AG04449 (cell line): ENCODE results near the gene BAIAP2.

Experiments used
- CTCF ChIA-PET: fragments of 350-600 bp; formaldehyde crosslinking; extraction: SDS; loops from one replicate; lab custom pipeline; 2021; ENCODE audit warnings: antibody characterized with exemption; lab: Yijun Ruan, JAX
- POLR2A ChIA-PET: fragments of 400-600, 350-600 bp; formaldehyde crosslinking; extraction: SDS; loops from one replicate; lab custom pipeline; 2020; ENCODE audit warnings: antibody characterized with exemption, inconsistent platforms; lab: Yijun Ruan, JAX
- DNase-seq: peaks from one replicate; pipeline ENCODE4 v3.0.0-alpha.2; 2010; ENCODE audit warnings: low read depth, low spot score
- H3K4me3 ChIP-seq: 2 replicates; pipeline ENCODE4 v1.5.1; 2011; ENCODE audit warnings: low read depth, mild to moderate bottlenecking, control low read depth, low read length
- CTCF ChIP-seq: IDR thresholded peaks from one replicate; pipeline ENCODE4 v1.5.1; 2011; ENCODE audit warnings: mild to moderate bottlenecking, moderate library complexity, low read length, control low read depth, inconsistent platforms; ENCODE audit not compliant: insufficient read depth; ENCODE audit errors: missing control alignments

The BAIAP2 gene

DNA sequence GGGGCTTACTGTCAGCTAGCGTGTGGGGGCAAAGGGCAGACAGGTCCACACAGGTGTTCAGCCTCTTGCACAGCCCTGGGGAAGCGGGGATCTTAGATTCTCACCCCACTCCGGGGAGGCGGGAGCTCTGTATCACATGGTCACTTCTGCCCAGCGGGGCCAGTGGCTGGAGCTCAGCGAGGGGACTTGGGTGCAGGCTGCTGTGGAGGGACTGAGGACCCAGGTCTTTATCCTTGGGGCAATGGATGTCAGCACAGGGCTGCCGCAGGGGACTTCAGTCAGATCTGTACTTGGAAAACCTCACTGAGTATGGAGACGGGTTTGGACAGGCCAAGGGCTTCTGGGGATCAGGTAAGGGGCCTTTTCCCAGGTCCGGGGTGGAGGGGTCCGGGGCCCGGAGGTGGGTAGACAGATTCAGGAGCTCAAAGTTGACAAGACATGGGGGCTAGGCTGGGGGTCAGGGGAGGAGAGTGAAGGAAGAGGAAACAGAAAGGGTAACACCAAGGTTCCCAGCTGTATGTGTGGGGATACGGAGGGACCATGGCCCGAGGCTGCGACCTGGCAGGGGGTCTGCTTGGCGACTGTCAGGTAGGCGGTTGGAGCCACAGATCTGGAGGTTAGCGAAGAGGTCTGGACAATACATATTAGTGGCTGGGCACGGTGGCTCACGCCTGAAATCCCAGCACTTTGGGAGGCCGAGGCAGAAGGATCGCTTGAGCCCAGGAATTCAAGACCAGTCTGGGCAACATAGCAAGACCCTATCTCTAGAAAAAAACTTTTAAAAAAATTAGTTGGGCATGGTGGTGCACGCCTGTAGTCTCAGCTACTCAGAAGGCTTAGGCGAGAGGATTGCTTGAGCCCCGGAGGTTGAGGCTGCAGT lies 15.1 kb upstream of the BAIAP2 start:
- no peak for DNase-seq
- POLR2A ChIA-PET = no interaction called here
- CTCF ChIA-PET = interaction anchor here (0.9 to 7.8 kb wide), 8 partner anchors 8 to 181 kb away, joined by 3 to 178 read pairs (median 10); no protein-coding TSS in a partner anchor
- no peak overlapping the region for H3K4me3 ChIP-seq
- no peak for TF ChIP-seq CTCF

DNA sequence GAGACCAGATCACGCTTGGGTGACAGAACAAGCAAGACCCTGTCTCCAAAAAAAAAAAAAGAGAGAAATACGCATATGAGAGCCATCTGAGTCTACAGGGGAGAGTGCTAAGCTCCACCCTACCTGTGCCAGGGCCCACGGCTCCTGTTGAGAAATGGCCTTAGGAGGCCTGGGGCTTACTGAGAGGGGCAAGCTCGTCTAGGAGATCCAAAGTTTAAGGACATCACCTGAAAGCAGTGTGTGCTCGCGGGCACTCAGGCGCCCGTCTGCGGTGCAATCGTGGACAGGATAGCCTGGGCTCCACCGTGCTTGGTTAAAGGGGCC lies 14.5 kb upstream of the BAIAP2 start:
- POLR2A ChIA-PET = no interaction called here
- H3K4me3 ChIP-seq = no peak overlapping the region

DNA sequence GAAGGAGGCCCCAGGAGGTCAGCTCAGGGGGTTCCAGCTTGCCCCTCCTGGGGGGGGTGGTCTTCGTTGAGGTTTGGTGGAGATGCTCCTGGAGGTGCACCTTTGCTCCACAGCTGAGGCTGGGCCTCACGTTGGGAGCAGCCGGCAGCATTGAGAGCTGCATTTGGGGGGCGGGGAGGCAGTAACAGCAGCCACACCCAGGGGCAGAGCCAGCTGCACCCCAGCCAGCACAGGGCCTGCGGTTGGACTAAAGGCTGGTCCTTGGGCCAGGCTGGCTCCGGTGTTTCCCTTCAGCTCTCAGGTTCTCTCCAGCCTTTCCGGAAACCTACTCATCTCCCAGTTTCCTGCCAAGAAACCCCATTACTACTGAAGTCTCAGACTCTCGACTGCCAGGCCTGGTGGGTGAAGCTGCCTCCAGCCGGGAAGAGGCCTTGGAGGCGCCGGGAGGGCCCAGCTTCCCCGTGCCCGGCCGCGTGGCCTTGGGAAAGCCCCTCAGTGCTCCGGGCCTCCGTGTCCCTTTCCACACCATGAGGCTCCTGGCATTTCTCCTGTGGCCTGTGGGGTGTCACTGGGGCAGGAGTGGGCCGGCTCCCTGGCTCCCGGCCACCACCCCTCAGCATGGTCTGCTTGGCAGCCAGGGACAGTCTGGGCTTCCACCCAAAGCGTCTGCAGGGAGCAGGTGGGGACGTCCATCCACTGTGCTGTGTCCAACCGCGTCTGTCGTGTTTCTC lies 14.0 kb upstream of the BAIAP2 start:
- CTCF ChIA-PET = interaction anchor here (1.0 to 7.8 kb wide), 7 partner anchors 7 to 83 kb away, joined by 4 to 178 read pairs (median 13); no protein-coding TSS in a partner anchor
- no peak for TF ChIP-seq CTCF
- POLR2A ChIA-PET = no interaction called here
- no peak overlapping the region for H3K4me3 ChIP-seq
- DNase-seq = no peak

More for the DNA sequence above, 14.5 kb upstream of the BAIAP2 start:
- no peak for TF ChIP-seq CTCF
- CTCF ChIA-PET = interaction anchor here (0.9 to 7.8 kb wide), 8 partner anchors 8 to 90 kb away, joined by 3 to 178 read pairs (median 10); no protein-coding TSS in a partner anchor
- DNase-seq = no peak

DNA sequence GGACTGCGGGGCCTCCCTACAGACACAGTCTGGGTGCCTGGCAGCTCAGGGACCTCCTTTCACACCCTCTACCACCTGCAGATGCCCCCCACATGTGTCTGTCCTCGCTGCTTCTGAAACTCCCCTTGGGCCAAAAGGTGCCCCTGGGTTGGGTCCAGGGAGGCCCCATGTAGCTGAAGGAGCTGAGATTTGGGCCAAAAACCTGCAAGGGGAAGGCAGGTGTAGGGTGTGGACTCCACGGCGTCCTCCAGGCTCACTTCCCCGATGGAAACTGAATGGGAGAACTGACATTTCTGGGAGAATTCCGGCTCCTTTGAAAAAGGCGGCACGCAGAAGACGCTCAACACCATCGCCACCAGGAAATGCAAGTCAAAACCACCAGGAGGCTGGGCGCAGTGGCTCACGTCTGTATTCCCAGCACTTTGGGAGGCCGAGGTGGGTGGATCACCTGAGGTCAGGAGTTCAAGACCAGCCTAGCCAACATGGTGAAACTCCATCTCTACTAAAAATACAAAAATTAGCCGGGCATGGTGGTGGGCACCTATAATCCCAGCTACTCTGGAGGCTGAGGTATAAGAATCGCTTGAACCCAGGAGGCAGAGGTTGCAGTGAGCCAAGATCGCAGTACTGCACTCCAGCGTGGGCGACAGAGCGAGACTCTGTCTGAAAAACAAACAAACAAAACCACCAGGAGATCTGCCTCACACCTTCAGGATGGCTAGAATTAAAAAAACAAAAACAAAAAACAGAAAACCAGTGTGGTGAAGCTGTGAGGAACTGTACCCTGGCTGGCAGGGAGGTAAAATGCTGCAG lies 13.2 kb upstream of the BAIAP2 start:
- no peak for DNase-seq
- H3K4me3 ChIP-seq = no peak overlapping the region
- CTCF ChIA-PET = interaction anchor here (1.0 to 7.8 kb wide), 8 partner anchors 12 to 82 kb away, joined by 3 to 178 read pairs (median 16); no protein-coding TSS in a partner anchor
- POLR2A ChIA-PET = no interaction called here
- no peak for TF ChIP-seq CTCF

DNA sequence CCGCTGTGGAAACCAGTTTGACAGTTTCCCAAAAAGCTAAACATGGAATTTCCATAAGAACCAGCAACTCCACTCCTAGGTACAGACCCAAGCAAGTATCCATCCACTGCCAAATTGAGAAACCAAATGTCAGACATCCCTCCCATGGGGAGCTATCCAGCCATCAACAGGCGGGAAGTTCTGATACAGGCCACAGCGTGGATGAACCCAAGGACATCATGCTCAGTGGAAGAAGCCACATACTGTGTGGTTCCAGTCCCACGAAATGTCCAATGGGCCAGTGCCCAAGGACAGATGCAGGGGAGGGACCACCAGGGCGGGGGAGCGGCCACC lies 12.6 kb upstream of the BAIAP2 start:
- ChIA-PET POLR2A (no interaction called here), CTCF (interaction anchor here (1.0 to 7.8 kb wide), 5 partner anchors 13 to 82 kb away, joined by 3 to 178 read pairs (median 63); no protein-coding TSS in a partner anchor)
- no peak for TF ChIP-seq CTCF
- DNase-seq = no peak
- H3K4me3 ChIP-seq = no peak overlapping the region
